ENCODE data around the gene OR2S2.
A peak's percentile ranks its signal among the peaks of the same experiment; 100 is the strongest.
"Not testable (repeated sequence)": the region's sequence is repeated elsewhere in the genome, so short reads cannot be mapped to it uniquely, and the experiment has no call there.

OR2S2 gene

DNA sequence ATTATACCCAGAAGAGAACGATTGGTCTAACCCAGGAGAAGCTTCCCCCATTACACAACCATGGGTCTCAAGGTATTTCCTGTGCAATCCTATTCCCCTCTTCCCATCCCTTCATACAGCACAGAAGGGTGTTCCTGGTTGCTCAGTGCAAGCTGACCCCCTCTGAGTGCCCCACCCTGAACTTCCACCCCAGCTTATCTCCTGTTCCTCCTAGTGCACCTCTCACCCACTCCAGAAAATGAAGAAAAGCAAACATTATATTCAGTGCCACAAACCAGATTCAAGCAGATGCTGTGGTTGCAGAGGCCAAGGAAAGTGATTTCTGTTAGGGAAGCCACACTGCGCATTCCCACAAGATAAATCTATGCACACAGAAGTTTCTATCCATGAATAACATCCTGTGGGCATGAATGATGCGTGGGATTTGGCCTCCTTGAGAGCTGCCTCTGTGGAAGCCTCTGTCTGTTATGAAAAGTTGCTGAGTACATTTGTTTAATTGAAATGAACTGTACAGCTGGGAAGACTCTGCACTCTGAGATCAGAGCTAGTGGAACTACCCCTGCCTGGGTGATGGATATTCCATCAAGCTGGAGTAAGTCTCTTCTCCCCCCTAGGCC lies 2.2 kb upstream of the OR2S2 start:
- DNase-seq: peak in 1 of 2 donors; percentile 6

DNA sequence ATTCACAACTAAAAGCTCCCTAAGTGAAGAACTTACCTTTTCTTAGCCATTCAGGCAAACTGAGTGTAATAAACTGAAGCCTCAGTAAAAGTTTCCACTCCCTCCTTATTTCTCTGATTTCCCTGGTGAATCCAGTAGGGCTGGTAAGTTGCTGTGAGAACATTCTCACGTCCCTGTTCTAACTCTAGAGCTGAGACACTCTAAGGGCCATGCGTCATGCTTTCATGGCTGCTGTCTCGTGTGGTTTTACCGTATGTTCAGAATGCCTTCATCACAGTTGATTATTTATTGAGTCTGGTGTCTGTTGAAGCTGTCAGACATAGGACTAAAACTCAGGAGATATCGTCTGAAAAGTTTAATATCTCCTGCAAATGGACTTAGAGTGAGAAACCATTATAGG lies 1.3 kb downstream of the OR2S2 start:
- DNase-seq: no peak

DNA sequence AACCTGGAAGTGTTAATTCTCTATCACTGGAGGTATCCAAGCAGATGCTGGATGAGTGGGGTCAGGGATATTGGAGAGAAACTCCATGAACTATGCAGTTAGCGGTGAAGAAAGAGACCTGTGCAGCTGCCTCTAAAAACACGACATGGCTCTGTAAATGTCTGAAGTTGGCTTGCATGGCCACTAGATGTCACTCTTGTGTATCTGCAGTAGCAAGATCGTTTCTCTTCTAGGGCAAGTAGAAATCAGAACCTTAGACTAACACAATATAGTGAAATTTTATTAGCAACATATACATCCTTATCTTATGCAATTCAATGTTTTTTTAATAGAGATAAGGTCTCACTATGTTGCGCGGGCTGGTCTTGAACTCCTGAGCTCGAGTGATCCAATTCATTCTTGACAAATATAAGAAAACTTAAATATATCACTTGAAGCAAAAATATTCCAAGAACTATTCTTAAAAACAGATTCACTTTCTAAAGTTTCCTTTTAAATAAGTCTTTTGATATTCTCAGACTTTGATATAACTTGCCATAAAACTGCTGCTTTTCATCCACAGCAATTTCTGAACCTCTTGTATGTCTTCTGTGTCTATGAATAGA lies 2.9 kb downstream of the OR2S2 start:
- peak; percentile 12 to 88 for DNase-seq

DNA sequence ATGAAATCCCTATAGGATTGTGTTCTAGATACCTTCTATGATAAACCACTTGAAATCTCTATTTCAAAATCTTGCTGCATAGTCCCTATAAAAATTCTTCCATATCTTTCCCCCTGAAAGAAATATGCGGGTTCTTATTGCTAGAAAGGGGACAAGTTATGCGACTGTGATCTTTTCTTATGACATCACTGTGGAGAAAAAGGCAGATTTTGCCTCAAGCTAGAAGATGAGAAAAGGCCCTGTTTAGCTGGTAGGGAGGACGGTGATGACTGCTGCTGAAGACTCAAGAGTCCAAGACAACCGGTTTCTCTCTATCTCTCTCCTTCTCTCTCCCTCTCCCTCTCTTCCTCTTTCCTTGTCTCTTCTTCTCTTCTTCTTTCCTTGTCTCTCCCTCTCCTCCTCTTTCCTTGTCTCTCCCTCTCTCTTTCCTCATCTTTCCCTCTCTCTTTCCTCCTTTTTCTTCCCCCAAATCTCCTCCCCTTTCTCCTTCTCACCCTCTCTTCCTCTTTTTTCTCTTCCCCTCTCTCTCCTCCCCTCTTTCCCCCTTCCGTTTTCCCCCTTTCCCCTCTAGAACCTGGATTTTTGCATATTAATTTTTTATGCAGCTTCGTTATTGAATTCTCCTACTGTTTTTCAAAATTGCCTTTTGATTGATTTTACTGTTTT lies 5.3 kb downstream of the OR2S2 start:
- DNase-seq: no peak

DNA sequence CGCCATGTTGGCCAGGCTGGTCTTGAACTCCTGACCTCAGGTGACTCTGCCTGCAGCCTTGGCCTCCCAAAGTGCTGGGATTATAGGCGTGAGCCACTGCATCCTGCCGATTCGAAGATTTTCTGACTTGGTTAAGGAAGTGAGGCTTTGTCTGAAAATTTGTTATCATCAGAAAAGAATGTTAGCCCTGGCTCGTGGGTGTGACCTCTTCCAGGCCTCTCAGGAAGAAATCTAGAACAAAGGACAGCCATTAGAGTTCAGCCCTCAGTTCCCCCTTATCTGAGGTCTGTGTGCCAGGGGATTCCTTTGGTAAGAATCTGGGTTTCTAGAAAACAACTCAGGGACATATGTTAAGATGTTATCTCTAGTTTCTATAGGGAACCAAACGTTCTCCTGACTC lies 6.2 kb downstream of the OR2S2 start:
- no peak for DNase-seq

DNA sequence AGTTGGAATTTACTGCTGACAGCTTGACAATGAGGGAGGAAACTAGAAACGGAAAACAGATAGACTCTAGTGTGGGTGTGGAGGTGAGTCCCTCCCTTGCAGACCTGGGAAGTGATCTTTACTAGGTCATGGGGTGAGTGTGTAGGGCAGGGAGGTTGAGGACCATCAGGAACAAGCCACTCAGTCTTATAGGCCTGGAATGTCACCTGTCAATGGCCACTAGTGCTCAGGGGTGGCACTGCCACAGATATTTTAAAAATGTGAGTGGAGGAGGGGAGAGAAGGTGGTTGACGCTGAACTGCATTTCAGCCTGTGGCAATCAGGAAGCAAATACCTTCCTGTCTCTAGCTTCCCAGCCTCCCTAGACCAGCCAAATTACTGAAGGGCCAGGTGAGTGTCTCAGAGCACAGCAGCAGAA lies 9.0 kb downstream of the OR2S2 start:
- no peak for DNase-seq

DNA sequence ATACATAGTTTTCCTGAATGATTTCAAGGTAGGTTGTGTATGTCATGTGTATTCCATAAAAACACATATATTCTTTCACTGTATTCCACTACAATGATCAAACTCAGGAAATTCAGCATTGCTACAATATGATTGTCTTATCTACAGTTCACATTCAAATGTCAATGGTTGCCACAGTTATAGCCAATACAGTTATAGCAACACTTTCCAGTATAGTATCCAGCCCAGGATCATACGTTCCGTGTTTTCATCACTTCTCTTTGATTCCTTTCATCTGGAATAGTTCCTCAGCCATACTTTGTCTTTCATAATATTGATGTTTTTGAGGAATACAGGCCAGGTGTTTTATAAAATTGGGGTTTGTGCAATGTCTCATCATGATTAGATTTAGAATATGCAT lies 9.5 kb downstream of the OR2S2 start:
- no peak for DNase-seq

DNA sequence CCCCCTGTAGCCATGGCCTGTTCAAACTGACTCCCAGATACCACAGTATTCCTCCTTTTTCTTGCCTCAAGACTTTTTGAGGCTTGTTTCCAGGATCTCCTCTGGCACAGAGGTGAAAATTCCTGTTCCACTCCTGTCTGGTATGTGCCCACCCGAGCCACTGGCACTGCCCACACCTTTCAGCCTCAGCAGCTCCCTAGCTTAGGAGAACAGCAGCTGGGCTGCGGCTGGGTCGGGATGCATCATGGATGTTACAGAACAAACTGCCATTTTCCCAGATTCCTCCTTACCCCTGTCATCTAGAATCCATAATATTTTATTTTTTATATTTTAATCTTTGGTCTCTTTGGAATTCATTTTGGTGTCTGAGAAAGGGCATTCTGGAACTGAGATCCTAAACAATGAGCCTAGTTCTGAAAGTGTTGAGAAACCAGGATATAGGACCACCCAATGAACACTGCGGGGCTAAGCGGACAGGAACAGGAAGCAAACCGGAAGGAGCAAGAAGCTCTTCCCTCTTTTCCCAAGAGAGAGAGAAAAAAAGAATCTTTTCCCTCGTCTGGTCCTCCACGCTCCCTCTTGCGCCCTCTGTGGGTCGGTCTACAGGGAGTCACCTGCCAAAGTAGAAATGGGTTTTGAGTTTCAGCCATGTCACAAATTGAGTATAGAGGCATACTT lies 12.5 kb downstream of the OR2S2 start:
- DNase-seq: peak; percentile 40 to 59

DNA sequence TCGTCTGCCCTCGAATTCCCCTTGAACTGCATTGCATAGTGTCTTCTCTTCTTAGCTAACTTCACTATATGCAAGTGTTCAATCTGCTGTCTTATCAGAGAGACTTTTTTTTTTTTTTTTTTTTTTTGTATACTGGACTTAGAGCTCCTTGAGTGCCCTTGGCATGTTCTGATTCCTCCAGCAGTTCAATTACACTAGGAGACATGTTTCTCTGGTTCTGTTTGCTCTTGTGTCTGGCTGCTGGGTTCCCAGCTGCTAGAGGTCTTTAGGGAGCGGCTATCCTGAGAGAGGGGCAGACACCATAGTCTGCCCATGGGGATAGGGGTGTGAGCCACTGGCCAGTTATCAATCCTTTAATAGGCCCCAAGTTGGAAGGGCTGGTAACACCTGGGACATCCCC lies 13.1 kb downstream of the OR2S2 start:
- DNase-seq: no peak

DNA sequence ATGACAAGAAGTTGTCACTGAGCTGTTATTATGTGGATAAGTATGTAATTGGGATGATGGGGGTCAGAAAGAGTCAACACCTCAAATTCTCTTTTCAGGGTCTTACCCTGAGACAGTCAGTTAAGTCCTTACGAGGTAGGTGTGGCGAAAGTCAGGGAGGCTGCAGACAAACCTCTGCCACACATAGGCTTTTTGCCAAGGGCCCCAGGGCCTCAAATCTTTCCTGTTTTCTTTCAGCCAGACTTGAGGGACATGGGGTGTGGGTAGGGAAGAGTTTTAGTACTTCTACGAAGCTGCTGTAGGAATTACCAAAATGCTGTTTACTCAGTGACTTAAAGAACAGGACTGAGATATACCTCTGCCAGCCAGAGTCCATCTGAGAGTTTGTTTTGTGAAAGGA lies 13.8 kb downstream of the OR2S2 start:
- no peak for DNase-seq

DNA sequence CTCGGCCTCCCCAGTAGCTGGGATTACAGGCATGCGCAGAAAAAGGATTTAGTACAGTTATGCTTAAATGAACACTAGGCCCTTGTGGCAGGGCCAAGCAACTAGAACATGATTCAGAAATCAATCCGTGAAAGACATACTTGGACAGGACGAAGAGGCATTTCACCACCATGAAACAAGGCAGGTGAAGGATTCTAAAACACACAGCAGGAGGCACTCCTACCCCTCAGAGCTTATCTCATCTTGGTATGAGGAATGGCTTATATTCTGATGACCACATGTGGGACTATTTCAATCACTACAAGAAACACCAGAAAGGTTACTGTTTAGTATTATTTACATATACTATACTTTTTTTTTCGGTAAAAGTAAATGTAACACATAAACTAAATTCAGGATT lies 15.7 kb downstream of the OR2S2 start:
- DNase-seq: no peak

DNA sequence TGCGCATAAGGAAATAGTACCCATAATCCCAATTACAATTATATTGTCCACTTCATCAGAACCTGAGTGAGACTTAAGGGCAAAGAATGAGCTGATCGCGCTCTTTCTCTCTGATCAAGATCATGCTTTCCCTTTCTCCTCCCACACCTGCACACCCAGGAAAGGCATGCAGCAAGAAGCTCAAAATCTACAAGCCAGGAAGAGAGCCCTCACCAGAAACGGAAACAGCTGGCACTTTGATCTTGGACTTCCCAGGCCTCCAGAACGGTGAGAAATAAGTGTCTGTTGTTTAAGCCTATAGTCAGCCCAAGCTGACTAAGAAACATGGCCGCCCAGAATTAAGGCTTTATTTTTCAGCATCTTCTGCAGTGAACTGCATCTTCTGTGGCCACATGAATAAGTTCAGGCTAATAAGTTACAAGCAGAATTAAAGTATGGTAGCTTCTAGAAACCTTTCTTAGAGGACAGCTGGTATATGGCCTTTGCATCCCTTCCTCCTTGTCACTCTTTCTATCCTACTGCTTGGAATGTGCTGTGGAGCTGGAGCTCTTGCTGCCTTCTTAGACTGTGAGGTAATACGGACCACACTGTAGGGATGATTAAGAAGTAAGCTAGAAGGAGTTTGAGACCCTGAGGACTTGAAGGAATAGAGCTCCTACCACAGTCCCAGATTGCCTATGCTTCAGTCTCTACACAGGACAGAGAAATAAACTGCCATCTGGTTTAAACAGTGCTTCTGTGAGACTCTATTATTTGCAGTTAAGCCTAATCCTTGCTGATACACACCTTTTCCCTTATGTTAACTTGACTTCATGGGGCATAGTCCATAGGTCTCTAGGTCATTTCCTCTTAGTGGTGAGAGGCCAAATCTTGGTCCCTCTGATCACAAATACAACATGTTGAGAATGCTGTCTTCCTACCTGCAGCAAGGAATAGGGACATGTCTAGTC lies 17.2 kb downstream of the OR2S2 start:
- DNase-seq: no peak

DNA sequence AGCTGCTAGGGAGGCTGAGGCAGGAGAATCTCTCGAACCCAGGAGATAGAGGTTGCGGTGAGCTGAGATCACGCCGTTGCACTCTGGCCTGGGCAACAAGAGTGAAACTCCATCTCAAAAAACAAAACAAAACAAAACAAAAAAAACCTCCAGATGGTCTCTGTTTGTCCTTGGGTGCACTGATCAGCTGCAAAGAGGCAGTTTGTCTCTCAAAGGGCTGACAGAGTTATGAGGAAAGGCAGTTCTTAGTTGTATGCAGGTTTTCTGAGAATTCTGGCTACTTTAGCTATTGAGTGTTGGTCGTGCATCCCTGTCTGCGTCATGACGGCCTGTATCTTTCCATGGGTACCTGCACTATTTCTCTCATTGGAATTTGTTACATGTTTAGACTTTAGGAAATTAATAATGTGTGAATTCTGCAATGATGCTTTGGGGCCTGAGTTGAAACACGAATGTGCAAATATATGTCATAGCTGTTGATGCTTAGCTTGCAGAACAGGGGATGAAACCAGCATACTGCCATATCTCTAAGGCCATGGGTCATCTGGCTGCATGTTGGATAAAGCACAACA lies 18.2 kb downstream of the OR2S2 start:
- no peak for DNase-seq

DNA sequence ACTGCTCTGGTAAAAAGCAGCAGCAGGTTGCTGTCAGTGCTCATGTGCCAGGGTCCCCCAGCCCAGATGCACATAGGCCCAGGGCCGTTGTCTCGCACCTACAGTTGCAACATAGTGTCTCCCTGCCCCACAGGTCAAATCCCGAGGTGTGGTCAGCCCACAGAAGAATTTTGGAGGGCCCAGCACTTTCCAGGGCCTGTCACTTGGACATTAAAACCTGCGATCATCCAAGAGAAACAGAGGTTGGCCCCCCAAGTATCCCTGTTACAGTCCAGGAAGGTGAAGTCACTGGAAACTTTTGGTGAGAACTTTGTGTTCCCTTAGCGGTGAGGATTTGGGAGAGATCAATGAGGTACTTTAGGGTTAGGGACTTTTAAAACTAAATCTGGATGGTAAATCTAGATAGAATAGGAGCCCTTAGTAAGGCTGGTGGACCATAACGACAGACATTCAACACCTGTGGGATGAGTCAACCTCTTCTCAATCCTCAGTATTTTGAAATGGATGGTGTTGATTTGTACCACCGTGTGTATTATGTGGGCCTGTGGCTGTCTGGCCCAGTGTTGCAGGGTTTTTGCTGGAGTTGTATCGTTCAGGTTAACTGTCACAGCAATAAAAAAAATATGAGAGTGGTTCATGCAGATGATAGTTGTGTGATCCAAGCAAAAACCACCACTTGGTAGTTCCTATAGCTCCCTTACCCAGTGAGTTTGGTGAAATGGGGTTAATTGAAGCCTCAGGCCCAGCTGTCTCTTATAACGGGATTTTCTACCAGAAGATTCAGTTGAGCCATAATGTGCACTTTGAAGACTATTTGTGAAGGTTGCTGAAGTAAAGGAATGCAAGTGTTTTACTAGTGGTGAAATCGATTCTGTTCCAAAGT lies 19.2 kb downstream of the OR2S2 start:
- DNase-seq: no peak

DNA sequence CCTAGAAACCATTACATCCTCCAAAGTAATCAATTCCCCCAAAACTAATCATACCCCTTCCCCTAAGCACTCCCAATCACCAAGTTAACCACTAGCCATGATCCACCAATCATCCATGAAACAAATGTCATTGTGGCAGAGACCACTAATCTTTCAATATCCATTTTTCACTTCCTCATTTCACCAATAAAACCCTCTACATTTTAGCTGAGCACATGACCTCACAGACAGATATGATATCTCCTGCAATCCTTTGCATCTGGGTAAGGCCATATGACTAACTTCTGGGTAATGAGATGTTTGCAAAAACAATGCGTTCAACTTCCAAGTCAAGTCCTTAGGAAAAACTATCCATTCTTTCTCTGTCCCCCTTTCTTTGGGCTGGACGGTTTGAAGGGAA lies 20.7 kb downstream of the OR2S2 start:
- no peak for DNase-seq

DNA sequence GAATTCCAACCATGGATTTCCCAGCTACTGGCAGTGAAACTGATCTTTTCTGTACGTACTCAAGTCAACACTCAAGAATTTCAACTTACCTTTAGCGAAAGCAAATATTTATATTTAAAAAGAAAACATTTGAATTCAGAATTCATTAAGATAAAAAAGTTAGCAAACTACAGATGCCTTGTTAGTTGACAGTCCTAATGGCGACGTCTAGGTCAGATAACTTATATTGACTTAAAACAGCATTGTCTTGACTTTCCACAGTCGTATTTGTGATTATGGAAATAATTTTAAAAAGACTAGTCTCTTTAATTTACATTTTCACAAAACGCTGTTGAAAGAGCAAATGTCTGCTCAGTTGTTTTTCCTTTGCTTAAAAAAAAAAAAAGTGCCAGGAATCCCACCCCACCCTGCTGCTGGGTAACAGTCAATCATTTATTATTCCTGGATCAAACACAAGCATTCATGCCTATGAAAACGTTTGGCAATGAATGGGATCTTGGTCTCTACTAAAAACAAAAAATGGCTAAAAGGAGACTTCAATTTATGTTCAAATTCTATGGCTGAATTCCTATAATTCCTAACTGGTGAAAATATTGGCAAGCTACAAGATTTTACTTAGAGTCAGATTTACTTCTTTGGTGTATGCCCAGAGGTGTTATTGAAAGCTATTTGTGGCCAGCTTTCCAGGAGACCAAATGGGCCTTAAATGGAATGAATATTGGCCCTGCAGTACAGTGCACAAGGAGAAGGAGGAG lies 22.0 kb downstream of the OR2S2 start:
- DNase-seq: no peak

DNA sequence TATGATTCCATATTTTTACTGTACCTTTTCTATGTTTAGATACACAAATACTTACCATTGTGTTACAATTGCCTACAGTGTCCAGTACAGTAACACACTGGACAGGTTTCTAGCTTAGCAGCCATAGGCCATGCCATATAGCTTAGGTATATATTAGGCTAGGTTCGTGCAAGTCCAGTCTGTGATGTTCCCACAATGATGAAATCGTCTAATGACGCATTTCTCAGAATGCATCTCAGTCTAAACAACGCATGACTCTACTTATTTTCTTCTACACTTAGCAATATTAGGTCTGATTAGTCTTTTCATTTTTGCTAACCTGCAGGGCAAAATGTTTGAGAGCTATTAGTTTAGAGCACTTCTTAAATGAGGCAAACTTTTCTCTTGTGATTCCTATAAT lies 22.7 kb downstream of the OR2S2 start:
- DNase-seq: no peak

DNA sequence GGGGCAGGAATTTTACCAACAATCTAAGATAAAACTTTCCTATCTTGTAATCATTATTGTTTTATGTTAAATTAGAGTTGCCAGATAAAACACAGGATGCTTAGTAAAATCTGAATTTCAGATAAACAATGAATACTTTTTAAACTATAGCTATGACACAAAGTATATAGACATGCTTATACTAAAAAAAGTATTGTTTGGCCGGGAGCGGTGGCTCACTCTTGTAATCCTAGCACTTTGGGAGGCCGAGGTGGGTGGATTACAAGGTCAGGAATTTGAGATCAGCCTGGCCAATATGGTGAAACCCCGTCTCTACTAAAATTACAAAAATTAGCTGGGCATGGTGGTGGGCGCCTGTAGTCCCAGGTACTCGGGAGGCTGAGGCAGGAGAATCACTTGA lies 23.9 kb downstream of the OR2S2 start:
- not testable (repeated sequence) for DNase-seq

DNA sequence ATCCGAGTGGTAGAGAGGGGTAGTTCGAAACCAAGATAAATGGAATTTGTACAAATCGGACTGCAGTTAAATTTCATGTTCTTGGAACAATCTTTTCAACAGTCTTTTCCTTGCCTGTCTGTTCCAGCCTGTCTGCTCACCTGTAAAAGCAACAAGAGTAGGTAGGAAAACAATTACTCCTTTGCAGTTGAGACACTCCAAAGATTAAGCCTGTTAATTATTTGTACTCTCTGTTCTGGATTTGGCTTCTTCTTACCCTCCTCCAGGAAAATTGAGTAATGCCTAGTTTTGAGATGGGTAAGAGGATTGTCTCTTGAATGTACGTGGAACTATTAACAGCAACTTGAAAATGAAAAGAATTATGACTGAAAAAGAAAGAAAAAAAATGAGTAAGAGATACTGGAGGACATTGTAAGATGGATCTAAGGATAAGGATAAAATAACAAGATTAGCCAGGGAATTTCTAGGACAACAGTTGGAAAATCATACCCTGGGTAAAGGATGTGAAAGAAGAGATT lies 24.3 kb downstream of the OR2S2 start:
- no peak for DNase-seq

DNA sequence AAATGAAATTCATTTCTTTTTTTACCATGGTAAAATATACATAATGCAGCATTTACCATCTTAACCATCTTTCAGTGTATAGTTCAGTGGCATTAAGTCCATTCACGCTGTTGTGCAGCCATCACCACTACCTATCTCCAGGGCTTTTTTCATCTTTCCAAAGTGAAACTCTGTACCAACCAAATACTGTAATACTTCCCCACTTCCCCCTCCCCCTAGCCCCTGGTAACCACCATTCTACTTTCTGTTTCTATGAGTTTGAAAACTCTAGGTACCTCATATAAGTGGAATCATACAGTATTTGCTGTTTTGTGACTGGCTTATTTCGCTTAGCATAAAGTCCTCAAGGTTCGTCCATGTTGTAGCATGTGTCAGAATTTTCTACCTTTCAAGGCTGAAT lies 25.2 kb downstream of the OR2S2 start:
- DNase-seq: no peak
